AG10803 (cell line): Measurements from ENCODE around the gene CLDN6.
"Not testable (repeated sequence)": the region's sequence is repeated elsewhere in the genome, so short reads cannot be mapped to it uniquely, and the experiment has no call there.

Source experiments
- DNase-seq: peaks from one replicate; pipeline ENCODE4 v3.0.0; 2010; ENCODE audit warnings: low read depth
- H3K4me3 ChIP-seq: 2 replicates; pipeline ENCODE4 v1.5.1; 2011; ENCODE audit warnings: mild to moderate bottlenecking, low read length, control low read depth
- TF ChIP-seq, protein P1 (sequence below): conservative IDR thresholded peaks from 2 replicates; pipeline ENCODE4 v1.5.1; 2011; ENCODE audit warnings: mild to moderate bottlenecking, low read length, control low read depth, inconsistent platforms

CLDN6 gene

DNA sequence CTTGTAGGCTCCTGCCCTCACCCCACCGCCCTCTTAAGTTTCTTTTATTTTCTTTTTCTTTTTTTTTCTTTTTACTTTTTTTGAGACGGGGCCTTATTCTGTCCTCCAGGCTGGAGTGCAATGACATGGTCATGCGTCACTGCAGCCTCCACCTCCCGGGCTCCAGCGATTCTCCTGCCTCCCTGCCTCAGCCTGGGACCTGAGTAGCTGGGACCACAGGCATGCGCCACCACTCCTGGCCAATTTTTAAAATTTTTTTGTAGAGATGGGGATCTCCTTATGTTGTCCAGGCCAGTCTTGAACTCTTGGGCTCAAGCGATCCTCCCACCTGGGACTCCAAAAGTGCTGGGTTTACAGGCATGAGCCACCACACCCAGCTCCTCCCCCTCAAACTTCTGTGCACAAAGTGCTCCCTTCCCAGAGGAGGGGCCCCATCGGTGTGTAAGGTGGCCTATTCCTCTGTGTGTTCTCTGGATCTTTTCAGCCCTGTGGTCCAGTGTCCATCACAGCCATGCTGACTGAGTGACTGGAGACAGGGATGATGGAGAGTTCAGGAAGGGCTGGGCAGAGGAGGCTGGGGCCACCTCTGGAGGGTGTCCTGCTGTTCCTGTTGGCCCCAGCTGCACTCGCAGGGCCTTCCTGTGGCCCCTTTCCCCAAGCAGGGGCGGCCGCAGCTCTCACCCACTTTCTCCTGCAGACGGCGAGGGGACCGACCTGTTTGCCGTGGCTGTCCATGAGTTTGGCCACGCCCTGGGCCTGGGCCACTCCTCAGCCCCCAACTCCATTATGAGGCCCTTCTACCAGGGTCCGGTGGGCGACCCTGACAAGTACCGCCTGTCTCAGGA, 38.6 kb upstream of the CLDN6 start:
- no peak overlapping the region for H3K4me3 ChIP-seq
- no peak for DNase-seq
- TF ChIP-seq, protein P1, sequence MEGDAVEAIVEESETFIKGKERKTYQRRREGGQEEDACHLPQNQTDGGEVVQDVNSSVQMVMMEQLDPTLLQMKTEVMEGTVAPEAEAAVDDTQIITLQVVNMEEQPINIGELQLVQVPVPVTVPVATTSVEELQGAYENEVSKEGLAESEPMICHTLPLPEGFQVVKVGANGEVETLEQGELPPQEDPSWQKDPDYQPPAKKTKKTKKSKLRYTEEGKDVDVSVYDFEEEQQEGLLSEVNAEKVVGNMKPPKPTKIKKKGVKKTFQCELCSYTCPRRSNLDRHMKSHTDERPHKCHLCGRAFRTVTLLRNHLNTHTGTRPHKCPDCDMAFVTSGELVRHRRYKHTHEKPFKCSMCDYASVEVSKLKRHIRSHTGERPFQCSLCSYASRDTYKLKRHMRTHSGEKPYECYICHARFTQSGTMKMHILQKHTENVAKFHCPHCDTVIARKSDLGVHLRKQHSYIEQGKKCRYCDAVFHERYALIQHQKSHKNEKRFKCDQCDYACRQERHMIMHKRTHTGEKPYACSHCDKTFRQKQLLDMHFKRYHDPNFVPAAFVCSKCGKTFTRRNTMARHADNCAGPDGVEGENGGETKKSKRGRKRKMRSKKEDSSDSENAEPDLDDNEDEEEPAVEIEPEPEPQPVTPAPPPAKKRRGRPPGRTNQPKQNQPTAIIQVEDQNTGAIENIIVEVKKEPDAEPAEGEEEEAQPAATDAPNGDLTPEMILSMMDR: no peak

- H3K4me3 ChIP-seq, DNase-seq: not testable (repeated sequence)
These were observed 37.7 kb upstream of the CLDN6 start for GRCh38 chr16:3055734-3056115.

DNA sequence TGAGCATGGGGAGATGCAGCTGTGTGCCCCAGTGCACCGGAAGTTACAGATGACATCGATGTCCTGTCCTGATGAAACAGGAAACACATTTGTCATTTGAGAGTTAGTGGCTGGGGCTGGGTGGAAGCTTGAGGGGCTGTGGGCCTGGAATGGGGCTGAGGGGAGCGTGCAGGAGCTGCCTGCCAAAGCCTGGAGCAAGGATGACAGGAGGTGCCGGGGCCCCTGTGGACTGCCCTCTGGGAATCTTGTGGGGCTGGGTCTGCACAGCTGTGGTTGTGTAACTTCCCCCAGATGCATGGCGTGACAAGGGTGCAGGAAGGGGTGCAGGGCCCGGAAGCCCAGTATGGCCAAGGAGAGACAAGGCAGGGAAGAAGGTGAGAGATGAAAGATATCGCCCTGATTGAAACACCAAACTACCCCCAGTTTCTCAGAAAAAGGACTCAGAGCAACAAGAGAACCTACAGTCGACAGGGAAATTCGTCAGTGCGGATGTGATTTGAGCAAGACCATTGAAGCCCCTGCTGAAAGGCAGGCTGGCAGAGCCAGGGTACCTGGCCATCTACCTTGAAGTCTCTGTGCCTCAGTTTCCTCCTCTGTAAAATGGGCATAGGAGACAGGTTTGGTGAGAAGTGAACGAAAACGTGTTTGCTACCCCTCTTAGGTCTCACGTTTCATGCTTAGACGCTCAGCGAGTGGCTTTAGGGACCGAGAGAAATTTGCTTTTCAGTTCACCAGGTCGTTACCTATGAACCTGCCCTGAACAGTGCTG, 37.2 kb upstream of the CLDN6 start:
- DNase-seq: no peak
- no peak overlapping the region for H3K4me3 ChIP-seq
- TF ChIP-seq, protein P1: no peak

DNA sequence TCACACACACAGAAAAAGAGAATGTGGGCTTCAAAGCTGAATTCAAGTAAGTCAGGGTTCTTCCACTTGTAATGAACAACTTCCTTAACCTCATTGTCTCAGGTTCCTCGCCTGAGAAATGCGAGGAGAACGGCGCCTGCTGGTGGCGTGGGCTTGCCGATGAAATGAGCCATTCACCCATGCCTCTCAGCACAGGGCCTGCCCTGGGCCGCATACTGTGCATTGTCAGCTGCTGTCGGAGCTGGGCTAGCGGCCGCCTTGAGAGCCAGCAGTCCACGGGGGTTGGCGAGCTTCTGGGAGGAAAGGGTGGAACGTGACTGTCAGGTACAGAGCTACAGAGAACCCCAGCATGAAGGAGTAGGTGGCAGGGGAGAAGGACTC, 35.3 kb upstream of the CLDN6 start:
- not testable (repeated sequence) for DNase-seq, H3K4me3 ChIP-seq

- H3K4me3 ChIP-seq, DNase-seq: not testable (repeated sequence)
These were observed 34.8 kb upstream of the CLDN6 start for GRCh38 chr16:3052571-3053329.

DNA sequence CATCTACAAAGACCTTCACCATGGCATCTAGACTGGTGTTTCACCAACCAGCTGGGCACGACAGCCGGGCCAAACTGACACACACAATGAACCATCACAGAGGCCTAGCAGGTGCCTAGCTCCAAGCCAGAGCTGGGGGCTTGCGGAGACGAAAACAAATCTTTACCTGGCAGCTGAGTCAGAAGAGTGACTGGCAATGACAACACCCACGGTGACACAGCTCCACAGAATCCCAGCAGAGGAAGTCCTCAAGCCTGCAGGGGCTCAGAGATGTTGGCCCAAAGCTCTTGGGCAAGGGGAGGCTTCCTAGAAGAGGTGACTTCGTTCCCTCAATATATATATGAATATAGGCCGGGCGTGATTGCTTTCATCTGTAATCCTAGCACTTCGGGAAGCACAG, 33.5 kb upstream of the CLDN6 start:
- TF ChIP-seq, protein P1: no peak
- DNase-seq: no peak
- H3K4me3 ChIP-seq: no peak overlapping the region

DNA sequence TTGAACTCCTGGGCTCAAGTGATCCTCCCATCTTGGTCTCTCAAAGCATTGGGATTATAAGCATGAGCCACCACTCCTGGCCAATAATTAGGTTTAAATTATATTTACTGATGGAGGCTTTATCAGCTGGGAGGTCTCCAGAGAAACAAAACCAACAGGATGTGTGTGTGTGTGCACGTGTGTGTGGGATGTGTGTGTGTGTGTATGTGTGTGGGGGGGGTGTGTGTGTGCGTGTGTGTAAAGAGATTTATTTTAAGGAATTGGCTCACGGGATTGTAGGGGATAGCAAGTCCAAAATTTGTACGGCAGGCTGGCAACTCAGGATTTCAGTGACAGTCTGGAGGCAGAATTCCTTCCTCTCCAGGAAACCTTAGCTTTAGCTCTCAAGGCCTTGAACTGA, 33.0 kb upstream of the CLDN6 start:
- DNase-seq: no peak
- TF ChIP-seq, protein P1: no peak
- H3K4me3 ChIP-seq: no peak overlapping the region

DNA sequence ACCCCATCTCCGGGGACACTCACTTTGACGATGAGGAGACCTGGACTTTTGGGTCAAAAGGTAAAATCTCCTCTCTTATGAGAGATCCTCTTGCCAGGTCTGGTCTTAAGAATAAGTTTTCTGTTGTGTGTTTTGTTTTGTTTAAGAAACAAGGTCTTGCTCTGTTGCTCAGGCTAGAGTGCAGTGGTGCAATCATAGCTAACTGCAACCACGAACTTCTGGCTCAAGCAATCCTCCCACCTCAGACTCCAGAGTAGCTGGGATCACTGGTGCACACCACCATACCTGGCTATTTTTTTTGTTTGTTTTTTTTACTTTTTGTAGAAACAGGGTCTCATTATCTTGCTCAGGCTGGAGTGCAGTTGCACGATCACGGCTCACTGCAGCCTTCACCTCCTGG, 32.5 kb upstream of the CLDN6 start:
- TF ChIP-seq, protein P1: no peak
- DNase-seq: no peak
- H3K4me3 ChIP-seq: no peak overlapping the region
